Kidney (tissue), 14 donors: ENCODE measurements around the gene LTC4S. TPM values are rescaled to one million over a fixed set of nuclear protein-coding genes. Genes with fewer than 3 reads are reported as not detected.

ENCODE experiments used
- DNase-seq, 5 donors: peaks; one replicate each; pipeline ENCODE4 v3.0.0-alpha.2; 2013 to 2020
- FAIRE-seq: peaks from 2 replicates; lab custom pipeline; 2012; peaks lifted over from hg19 to GRCh38; lab: Jason Lieb, UNC
- H3K27ac ChIP-seq, 2 donors: one replicate each; pipeline ENCODE4 v1.7.0; 2013; ENCODE audit warnings: low read depth in 2 of 2, low read length in 2 of 2, inconsistent platforms in 1 of 2
- H3K27me3 ChIP-seq: one replicate; pipeline ENCODE4 v1.7.1; 2013; ENCODE audit warnings: low read length, inconsistent platforms; ENCODE audit not compliant: control insufficient read depth, insufficient read depth
- H3K36me3 ChIP-seq, 3 donors: one replicate each; pipeline versions ENCODE4 v1.7.0 to v1.7.1; 2013; ENCODE audit warnings: low read length in 3 of 3, control low read depth in 1 of 3, inconsistent platforms in 1 of 3; ENCODE audit not compliant: insufficient read depth in 3 of 3, control insufficient read depth in 2 of 3
- H3K4me1 ChIP-seq, 3 donors: one replicate each; pipeline versions ENCODE4 v1.7.0 to v1.7.1; 2013; ENCODE audit warnings: low read length in 3 of 3, inconsistent platforms in 1 of 3, low read depth in 1 of 3; ENCODE audit not compliant: control insufficient read depth in 2 of 3, insufficient read depth in 2 of 3
- H3K4me3 ChIP-seq, 3 donors: one replicate each; pipeline versions ENCODE4 v1.7.0 to v1.8.1; 2013; ENCODE audit warnings: low read length in 3 of 3, control low read depth in 1 of 3, inconsistent platforms in 1 of 3
- H3K9ac ChIP-seq, 3 donors: one replicate each; pipeline versions ENCODE4 v1.7.0 to v1.7.1; 2013; ENCODE audit warnings: low read length in 3 of 3, control low read depth in 1 of 3, inconsistent platforms in 1 of 3
- H3K9me3 ChIP-seq, 3 donors: one replicate each; pipeline versions ENCODE4 v1.7.0 to v1.7.1; 2013; ENCODE audit warnings: low read length in 3 of 3, control low read depth in 1 of 3, inconsistent platforms in 1 of 3; ENCODE audit not compliant: control insufficient read depth in 2 of 3, insufficient read depth in 1 of 3
- CTCF ChIP-seq: IDR thresholded peaks from 3 replicates; pipeline ENCODE4 v1.5.1; 2012; ENCODE audit warnings: mild to moderate bottlenecking, moderate library complexity, borderline replicate concordance; ENCODE audit not compliant: insufficient read depth; ENCODE audit errors: extremely low read depth
- intact Hi-C: fragments of 100-400 bp; cut with DNase I; formaldehyde crosslinking; loops from one replicate; pipeline ENCODE4 v1.11.1; 2022
- polyA plus RNA-seq: library from polyadenylated mRNA; stranded (reverse); fragments of 350-450 nt; fragmentation: Illumina TruSeq; extraction: RNeasy Lipid Tissue Mini Kit (QIAGEN cat#74804); gene quantifications from one replicate; pipeline ENCODE4 v1.2.3, GENCODE V29; 2014; ENCODE audit warnings: low read depth, low replicate concordance; ENCODE audit not compliant: insufficient read depth
- total RNA-seq: library from RNA; stranded (reverse); fragmentation: NEBNext Ultra II Directional; extraction: Animal tissue kit (Norgen Biotek cat#: 25700); gene quantifications from one replicate; pipeline ENCODE4 v1.2.1, GENCODE V29; 2021
- donor health status: control.
- donor health status: control.
- donor health status: control.
- donor health status: control.
- donor health status: control.
- donor health status: DM: yes; HTN: yes; CAD: no.
- donor health status: Normal renal cell carcinoma (clear cell type).

LTC4S gene
- total and polyA plus RNA-seq, 2 donors from 2014 or later = 20.1 to 30.6 TPM

- Histone ChIP-seq H3K9ac (no peak overlapping the region), H3K9me3 (no peaks in the 10 kb centered on the region), H3K27me3 (no peaks in the 10 kb centered on the region), H3K36me3 (no peaks in the 10 kb centered on the region), H3K4me1 (peaks cover 0 to 3% (median 0%) of the 10 kb centered on the region in 3 donors), H3K27ac (no peak overlapping the region), H3K4me3 (no peak overlapping the region)
- FAIRE-seq (no peak), DNase-seq (no peak)
- TF ChIP-seq CTCF = no peak
- intact Hi-C loops = no loop called here
Measured at GRCh38 chr5:179747811-179748210, 46.0 kb upstream of the LTC4S start.

- Histone ChIP-seq H3K9me3 (no peaks in the 10 kb centered on the region), H3K4me3 (no peak overlapping the region), H3K9ac (no peak overlapping the region), H3K27ac (no peak overlapping the region), H3K27me3 (no peaks in the 10 kb centered on the region), H3K36me3 (no peaks in the 10 kb centered on the region), H3K4me1 (peaks cover 0 to 9% (median 4%) of the 10 kb centered on the region in 3 donors)
- no peak for FAIRE-seq
- TF ChIP-seq CTCF = no peak
- DNase-seq = no peak
- intact Hi-C loops = no loop called here
Measured at GRCh38 chr5:179749857-179750508, 43.8 kb upstream of the LTC4S start.

- FAIRE-seq = no peak
- intact Hi-C loops = no loop called here
- TF ChIP-seq CTCF = no peak
Measured at GRCh38 chr5:179753971-179754370, 39.8 kb upstream of the LTC4S start.

More at GRCh38 chr5:179753971-179754370, 39.8 kb upstream of the LTC4S start:
- Histone ChIP-seq H3K27me3 (no peaks in the 10 kb centered on the region), H3K9ac (no peak overlapping the region), H3K4me3 (no peak overlapping the region), H3K9me3 (no peaks in the 10 kb centered on the region), H3K4me1 (peaks cover 0 to 11% (median 6%) of the 10 kb centered on the region in 3 donors), H3K27ac (no peak overlapping the region), H3K36me3 (no peaks in the 10 kb centered on the region)
- DNase-seq = no peak
